HG03520 (cell line): ENCODE results near the gene CRLF1.
"Not testable (repeated sequence)": the region's sequence is repeated elsewhere in the genome, so short reads cannot be mapped to it uniquely, and the experiment has no call there.

ENCODE experiments used
- ATAC-seq: cut with Tn5 transposase; IDR thresholded peaks from one replicate; pipeline ENCODE4 v1.9.1; 2021; ENCODE audit warnings: mild to moderate bottlenecking, moderate library complexity; ENCODE audit not compliant: unreplicated experiment

Gene CRLF1

GRCh38 chr19:18610245-18610555, 3.6 kb upstream of the CRLF1 start:
- no peak for ATAC-seq

- no peak for ATAC-seq
These were observed 3.1 kb upstream of the CRLF1 start for GRCh38 chr19:18609717-18610051.

- no peak for ATAC-seq
These were observed 2.5 kb upstream of the CRLF1 start for GRCh38 chr19:18608805-18609716.

GRCh38 chr19:18608102-18608804, 1.7 kb upstream of the CRLF1 start:
- no peak for ATAC-seq

- no peak for ATAC-seq
These were observed 865 bp upstream of the CRLF1 start for GRCh38 chr19:18607226-18608101.

- ATAC-seq: no peak
These were observed 886 bp downstream of the CRLF1 start for GRCh38 chr19:18605546-18606280.

- ATAC-seq: no peak
These were observed 1.4 kb downstream of the CRLF1 start for GRCh38 chr19:18605196-18605545.

GRCh38 chr19:18604820-18605159, 1.8 kb downstream of the CRLF1 start:
- ATAC-seq: no peak

- ATAC-seq: no peak
These were observed 2.4 kb downstream of the CRLF1 start for GRCh38 chr19:18603958-18604819.

GRCh38 chr19:18603255-18603957, 3.2 kb downstream of the CRLF1 start:
- no peak for ATAC-seq

- no peak for ATAC-seq
These were observed 4.7 kb downstream of the CRLF1 start for GRCh38 chr19:18601875-18602274.

GRCh38 chr19:18600692-18601397, 5.8 kb downstream of the CRLF1 start:
- not testable (repeated sequence) for ATAC-seq

- ATAC-seq: no peak
These were observed 7.1 kb downstream of the CRLF1 start for GRCh38 chr19:18599485-18599884.

GRCh38 chr19:18597809-18598660, 8.6 kb downstream of the CRLF1 start:
- no peak for ATAC-seq

- no peak for ATAC-seq
These were observed 9.8 kb downstream of the CRLF1 start for GRCh38 chr19:18596752-18597157.

- ATAC-seq: no peak
These were observed 11.1 kb downstream of the CRLF1 start for GRCh38 chr19:18595475-18595874.

- ATAC-seq: no peak
These were observed 11.7 kb downstream of the CRLF1 start for GRCh38 chr19:18594824-18595373.
